Mucosa of descending colon (tissue), 3 donors: ENCODE measurements around the gene LIME1. TPM values are rescaled to one million over a fixed set of nuclear protein-coding genes. Genes with fewer than 3 reads are reported as not detected.

Experiments
- ATAC-seq: fragments of 200-7000 bp; cut with Tn5 transposase; one replicate; pipeline ENCODE4 v1.9.1; 2020; ENCODE audit warnings: mild to moderate bottlenecking, moderate library complexity
- DNase-seq, 3 donors: peaks; one replicate each; pipeline ENCODE4 v3.0.0-alpha.2; 2020
- H3K36me3 ChIP-seq: fragments of 200-600 bp; one replicate; pipeline ENCODE4 v1.8.0; 2021; ENCODE audit warnings: low read depth, mild to moderate bottlenecking
- H3K4me1 ChIP-seq: fragments of 200-600 bp; one replicate; pipeline ENCODE4 v1.8.0; 2021; ENCODE audit warnings: low read depth, mild to moderate bottlenecking
- H3K4me3 ChIP-seq: fragments of 200-600 bp; one replicate; pipeline ENCODE4 v1.8.0; 2021; ENCODE audit warnings: mild to moderate bottlenecking
- H3K9me3 ChIP-seq: fragments of 200-600 bp; one replicate; pipeline ENCODE4 v1.8.0; 2021; ENCODE audit warnings: mild to moderate bottlenecking
- CTCF ChIP-seq: fragments of 200-600 bp; IDR thresholded peaks from one replicate; pipeline ENCODE4 v1.8.0; 2022; ENCODE audit warnings: antibody characterized with exemption, mild to moderate bottlenecking
- intact Hi-C, 2 donors: fragments of 100-400 bp; cut with DNase I in 1 of 2; cut with micrococcal nuclease in 1 of 2; formaldehyde crosslinking; loops; one replicate each; pipeline versions ENCODE4 v1.11.0 to v1.11.1; 2022; cut with DNase I, micrococcal nuclease
- total RNA-seq, 3 donors: library from RNA; stranded (reverse); fragmentation: NEBNext Ultra II Directional in 2 of 3; extraction: Animal tissue kit (Norgen Biotek cat#: 25700) in 2 of 3; gene quantifications; one replicate each; pipeline versions ENCODE4 v1.2.1 to v1.2.4, GENCODE V29; 2021 to 2023
- donor health status: DM: no; HTN: no; CAD: no; lungs with moderate emphysema.
- donor health status: DM: no; HTN: no; CAD: no.
- donor health status: DM: no; HTN: yes; CAD: no.

LIME1 gene
- total RNA-seq, 3 donors from 2014 or later, result 10.4 to 11.2 (median 10.8) TPM

- intact Hi-C loops, result no loop called here
- TF ChIP-seq CTCF, result no peak
- DNase-seq (peak in 1 of 3 donors; percentile 55), ATAC-seq (no peak)
- no peaks in the 10 kb centered on the region for H3K36me3 ChIP-seq
- no peaks in the 10 kb centered on the region for H3K9me3 ChIP-seq
- H3K4me3 ChIP-seq, result no peak overlapping the region
- H3K4me1 ChIP-seq, result peaks cover 19% of the 10 kb centered on the region
Measured at GRCh38 chr20:63703471-63703975, 32.9 kb upstream of the LIME1 start.

- peak in 1 of 3 donors; percentile 43 for DNase-seq
- no peaks in the 10 kb centered on the region for H3K36me3 ChIP-seq
- no peaks in the 10 kb centered on the region for H3K9me3 ChIP-seq
- TF ChIP-seq CTCF, result no peak
- intact Hi-C loops, result no loop called here
- ATAC-seq, result no peak
- no peak overlapping the region for H3K4me3 ChIP-seq
- H3K4me1 ChIP-seq, result peaks cover 20% of the 10 kb centered on the region
Measured at GRCh38 chr20:63703976-63704748, 32.3 kb upstream of the LIME1 start.

GRCh38 chr20:63704749-63705117 is 31.7 kb upstream of the LIME1 start:
- Histone ChIP-seq H3K4me1 (peaks cover 18% of the 10 kb centered on the region), H3K9me3 (no peaks in the 10 kb centered on the region), H3K36me3 (no peaks in the 10 kb centered on the region), H3K4me3 (no peak overlapping the region)
- TF ChIP-seq CTCF, result no peak
- ATAC-seq (no peak), DNase-seq (peak in 1 of 3 donors; percentile 47)
- intact Hi-C loops, result no loop called here

- Histone ChIP-seq H3K9me3 (no peaks in the 10 kb centered on the region), H3K4me1 (peaks cover 18% of the 10 kb centered on the region), H3K36me3 (no peaks in the 10 kb centered on the region), H3K4me3 (no peak overlapping the region)
- peak in 1 of 3 donors; percentile 13 for DNase-seq
- no peak for TF ChIP-seq CTCF
- intact Hi-C loops, result no loop called here
- no peak for ATAC-seq
Measured at GRCh38 chr20:63705232-63706026, 31.0 kb upstream of the LIME1 start.

GRCh38 chr20:63706027-63706695 is 30.3 kb upstream of the LIME1 start:
- H3K4me1 ChIP-seq, result peaks cover 18% of the 10 kb centered on the region
- no peak overlapping the region for H3K4me3 ChIP-seq
- DNase-seq (peak in 2 of 3 donors; percentile 54 to 62), ATAC-seq (peak; percentile 25)
- no peaks in the 10 kb centered on the region for H3K36me3 ChIP-seq
- no peaks in the 10 kb centered on the region for H3K9me3 ChIP-seq
- intact Hi-C loops, result no loop called here
- TF ChIP-seq CTCF, result no peak
